Mucosa of rectum (tissue), 2 donors: Measurements from ENCODE around the gene MLXIP.

Experiments used
- H3K27ac ChIP-seq, 2 donors: one replicate each; pipeline ENCODE4 v1.7.0; 2013; ENCODE audit warnings: inconsistent platforms in 2 of 2, low read depth in 2 of 2, low read length in 2 of 2
- H3K27me3 ChIP-seq, 2 donors: one replicate each; pipeline ENCODE4 v1.7.0; 2013; ENCODE audit warnings: low read length in 2 of 2; ENCODE audit not compliant: control insufficient read depth in 2 of 2, insufficient read depth in 2 of 2
- H3K36me3 ChIP-seq, 2 donors: one replicate each; pipeline ENCODE4 v1.7.0; 2013; ENCODE audit warnings: low read length in 2 of 2; ENCODE audit not compliant: control insufficient read depth in 2 of 2, insufficient read depth in 2 of 2
- H3K4me1 ChIP-seq, 2 donors: one replicate each; pipeline ENCODE4 v1.7.0; 2013; ENCODE audit warnings: low read length in 2 of 2, mild to moderate bottlenecking in 1 of 2; ENCODE audit not compliant: control insufficient read depth in 2 of 2, insufficient read depth in 2 of 2
- H3K4me3 ChIP-seq, 2 donors: one replicate each; pipeline ENCODE4 v1.7.0; 2013; ENCODE audit warnings: low read length in 2 of 2
- H3K9ac ChIP-seq, 2 donors: one replicate each; pipeline ENCODE4 v1.7.0; 2013; ENCODE audit warnings: low read length in 2 of 2, low read depth in 1 of 2, mild to moderate bottlenecking in 1 of 2
- H3K9me3 ChIP-seq, 2 donors: one replicate each; pipeline ENCODE4 v1.7.0; 2013; ENCODE audit warnings: low read length in 2 of 2; ENCODE audit not compliant: control insufficient read depth in 2 of 2
- donor health status: healthy.
- donor health status: Normal muscosa, but diverticular disease.

The MLXIP gene

DNA sequence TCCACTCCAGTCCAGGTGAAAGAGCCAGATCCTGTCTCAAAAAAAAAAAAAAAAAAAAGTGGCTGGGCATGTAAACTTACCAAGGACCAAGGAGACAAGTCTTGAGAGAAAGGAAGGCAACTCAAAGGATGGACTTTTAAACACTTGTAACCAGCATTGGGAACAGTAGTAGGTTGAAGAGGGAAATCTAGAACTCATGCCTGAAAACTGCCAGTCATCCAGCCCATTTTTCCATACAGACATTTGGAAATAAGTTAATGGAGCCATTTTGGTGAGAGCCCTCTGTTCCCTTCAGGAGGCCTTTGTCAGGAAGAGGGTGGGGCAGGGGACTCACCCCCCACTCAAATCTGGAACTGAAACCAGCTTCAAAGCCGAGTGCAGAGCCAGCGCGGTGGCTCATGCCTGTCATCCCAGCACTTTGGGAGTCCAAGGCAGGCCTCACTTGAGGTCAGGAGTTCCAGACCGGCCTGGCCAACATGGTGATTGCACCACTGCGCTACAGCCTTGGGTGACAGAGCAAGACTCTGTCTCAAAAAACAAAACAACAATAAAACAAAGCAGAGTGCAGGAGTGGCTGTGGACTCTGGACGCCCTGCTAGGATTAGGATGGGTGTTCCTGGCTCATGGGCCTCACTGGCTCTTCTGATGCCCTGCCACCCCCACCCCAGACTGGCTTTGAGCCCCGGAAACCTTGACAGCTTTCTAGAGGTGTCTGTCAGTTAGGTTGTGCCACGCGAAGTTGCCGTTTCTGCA, 1.6 kb upstream of the MLXIP start:
- H3K27ac ChIP-seq, result peak overlapping the region; percentile 88 to 90
- H3K27me3 ChIP-seq, result no peaks in the 10 kb centered on the region
- no peaks in the 10 kb centered on the region for H3K36me3 ChIP-seq
- H3K4me1 ChIP-seq, result peaks cover 36% of the 10 kb centered on the region in 2 donors
- peak overlapping the region; percentile 9 to 76 for H3K9ac ChIP-seq
- no peaks in the 10 kb centered on the region for H3K9me3 ChIP-seq
- peak overlapping the region; percentile 14 to 26 for H3K4me3 ChIP-seq

GRCh38 chr12:122079033-122079531, 526 bp downstream of the MLXIP start:
- H3K9ac ChIP-seq, result peak overlapping the region; percentile 85 to 98
- peaks cover 0 to 6% of the 10 kb centered on the region in 2 donors for H3K36me3 ChIP-seq
- no peaks in the 10 kb centered on the region for H3K27me3 ChIP-seq
- peak overlapping the region; percentile 88 to 90 for H3K27ac ChIP-seq
- peaks cover 46 to 51% of the 10 kb centered on the region in 2 donors for H3K4me1 ChIP-seq
- H3K9me3 ChIP-seq, result no peaks in the 10 kb centered on the region
- H3K4me3 ChIP-seq, result peak overlapping the region; percentile 97 to 98

DNA sequence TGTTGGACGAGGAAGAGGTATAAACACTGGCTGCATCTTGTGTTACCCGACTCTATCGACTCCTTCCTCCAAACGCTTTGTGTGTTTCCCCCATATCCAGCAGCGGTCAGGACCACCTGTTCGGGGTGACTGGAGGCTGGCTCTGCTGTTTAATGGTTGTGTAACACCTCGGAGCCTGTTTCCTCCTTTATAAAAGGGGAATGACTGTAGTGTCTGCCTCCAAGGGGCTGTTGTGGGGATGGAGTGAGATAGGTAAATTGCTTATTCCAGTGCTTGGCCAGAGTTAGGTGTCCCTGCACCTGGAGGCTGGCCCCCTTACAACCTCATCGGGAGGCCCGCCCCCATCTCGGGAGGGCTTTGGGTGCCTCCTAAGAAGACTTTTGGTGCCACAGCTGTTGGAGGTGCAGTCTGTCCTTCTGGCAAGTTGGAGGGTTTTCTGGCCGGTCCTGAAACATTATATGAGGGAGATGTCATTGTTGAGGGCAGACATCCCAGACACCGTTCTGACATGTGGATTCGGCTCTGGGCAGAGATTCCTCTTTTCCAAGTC, 1.1 kb downstream of the MLXIP start:
- Histone ChIP-seq H3K9me3 (no peaks in the 10 kb centered on the region), H3K4me1 (peaks cover 47 to 56% of the 10 kb centered on the region in 2 donors), H3K27me3 (no peaks in the 10 kb centered on the region), H3K4me3 (peak overlapping the region; percentile 97 to 98), H3K36me3 (peaks cover 0 to 10% of the 10 kb centered on the region in 2 donors), H3K9ac (peak overlapping the region; percentile 85 to 98), H3K27ac (peak overlapping the region; percentile 88 to 90)

DNA sequence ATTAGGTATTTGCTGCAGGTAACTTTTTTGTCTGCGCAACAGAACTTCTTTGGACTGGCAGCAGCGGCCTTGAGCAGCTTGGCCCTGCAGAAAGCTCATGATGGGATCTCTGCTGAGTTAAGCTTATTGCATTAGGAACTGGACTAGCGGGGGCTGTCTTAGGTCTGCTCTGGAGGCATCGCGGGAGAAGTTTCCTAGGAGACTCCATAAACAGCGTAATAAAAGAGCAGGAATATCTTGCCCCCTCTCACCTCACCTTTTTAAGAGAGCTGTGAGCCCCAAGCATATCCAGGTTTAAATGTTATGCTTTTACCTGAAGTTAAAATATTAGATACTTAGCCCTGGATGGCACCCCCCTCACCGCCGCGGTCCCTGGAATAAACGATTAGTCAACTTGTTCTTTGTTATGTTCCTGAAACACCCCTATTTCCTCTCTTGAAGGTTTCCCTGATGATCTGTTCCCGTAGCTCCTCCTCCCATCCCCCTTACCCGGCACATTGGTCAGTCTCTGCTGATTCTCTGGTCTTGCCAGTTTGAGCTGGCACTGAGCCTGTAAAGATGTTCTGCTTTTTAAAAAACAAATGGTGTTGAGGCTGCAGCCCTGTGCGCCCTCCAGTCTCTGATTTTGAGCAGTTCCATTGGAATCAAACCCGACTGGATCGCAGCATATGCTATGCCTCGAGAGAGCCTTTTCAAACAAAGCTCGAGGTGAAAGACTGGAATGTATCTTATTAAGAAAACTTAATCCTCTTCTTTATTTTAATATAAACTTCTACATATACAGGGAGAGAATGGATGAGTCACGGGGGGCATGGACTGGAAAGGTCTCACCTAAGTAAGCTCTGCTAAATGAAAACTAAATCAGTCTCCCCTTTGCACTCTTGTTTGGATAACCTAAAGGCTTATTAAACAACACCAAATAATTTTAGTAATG, 1.9 kb downstream of the MLXIP start:
- H3K27ac ChIP-seq, result peak overlapping the region; percentile 88 to 90
- no peaks in the 10 kb centered on the region for H3K9me3 ChIP-seq
- peak overlapping the region; percentile 97 to 98 for H3K4me3 ChIP-seq
- H3K27me3 ChIP-seq, result no peaks in the 10 kb centered on the region
- peaks cover 47 to 61% of the 10 kb centered on the region in 2 donors for H3K4me1 ChIP-seq
- peak overlapping the region; percentile 85 to 98 for H3K9ac ChIP-seq
- H3K36me3 ChIP-seq, result peaks cover 5 to 16% of the 10 kb centered on the region in 2 donors

DNA sequence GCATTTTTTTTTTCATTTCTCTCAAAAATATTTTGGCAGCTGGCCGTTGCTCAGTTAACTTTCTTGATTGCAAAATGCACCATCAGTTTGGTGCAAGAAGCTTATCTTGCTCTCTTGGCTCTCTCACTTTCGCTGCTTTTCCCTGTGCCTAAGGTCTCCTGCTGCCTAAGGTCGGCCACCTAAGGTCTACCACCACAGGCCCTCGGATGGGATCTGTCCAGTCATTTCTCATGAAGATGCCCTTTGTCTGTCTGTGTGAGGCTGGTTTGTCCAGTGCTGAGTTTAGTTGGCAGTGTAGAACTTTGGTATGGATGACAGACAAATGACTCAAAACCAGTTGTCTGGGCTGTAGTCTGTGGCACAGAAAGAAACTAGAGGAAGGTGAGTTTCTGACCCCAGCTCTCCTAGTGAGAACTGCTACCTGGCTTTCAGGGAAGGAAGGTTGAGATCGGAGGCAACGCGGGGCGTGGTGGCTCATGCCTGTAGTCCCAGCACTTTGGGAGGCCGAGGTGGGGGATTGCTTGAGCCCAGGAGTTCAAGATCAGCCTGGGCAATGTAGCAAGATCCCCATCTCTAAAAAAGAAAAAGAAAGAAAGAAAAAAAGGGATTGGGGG, 2.6 kb downstream of the MLXIP start:
- H3K9me3 ChIP-seq, result no peaks in the 10 kb centered on the region
- peak overlapping the region; percentile 88 to 90 for H3K27ac ChIP-seq
- no peaks in the 10 kb centered on the region for H3K27me3 ChIP-seq
- peak overlapping the region; percentile 85 to 98 for H3K9ac ChIP-seq
- H3K4me3 ChIP-seq, result peak overlapping the region; percentile 97 to 98
- H3K36me3 ChIP-seq, result peaks cover 9 to 16% of the 10 kb centered on the region in 2 donors
- H3K4me1 ChIP-seq, result peaks cover 55 to 68% of the 10 kb centered on the region in 2 donors

DNA sequence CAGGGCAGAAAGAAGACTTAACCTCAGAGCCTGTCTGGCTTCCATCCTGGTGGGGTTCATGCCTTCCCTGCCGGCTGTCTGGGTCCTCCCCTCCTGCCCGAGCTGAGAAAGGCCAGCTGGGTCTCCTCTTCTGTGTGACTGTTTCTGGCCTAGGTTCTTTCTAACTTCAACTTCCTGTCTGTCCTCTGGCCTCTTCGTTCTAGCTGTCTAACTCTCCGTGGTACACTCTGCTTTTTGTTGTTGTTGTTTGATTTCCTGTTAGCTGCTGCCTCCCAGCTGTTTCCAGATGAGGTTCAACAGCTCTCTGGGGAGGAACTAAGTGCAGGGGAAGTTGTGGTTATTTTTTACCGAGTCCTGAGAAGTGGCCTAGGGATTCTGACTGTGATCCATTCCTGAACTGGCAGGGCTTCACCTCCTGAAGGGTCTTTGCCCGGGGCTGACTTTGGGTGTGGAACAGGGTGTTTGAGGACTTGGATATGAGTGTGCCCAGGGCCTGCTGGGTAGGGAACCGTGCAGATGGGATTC, 3.2 kb downstream of the MLXIP start:
- Histone ChIP-seq H3K9ac (peak overlapping the region; percentile 85 to 98), H3K9me3 (no peaks in the 10 kb centered on the region), H3K4me3 (peak overlapping the region; percentile 97 to 98), H3K36me3 (peaks cover 9 to 16% of the 10 kb centered on the region in 2 donors), H3K27ac (peak overlapping the region; percentile 88 to 90), H3K27me3 (no peaks in the 10 kb centered on the region), H3K4me1 (peaks cover 58 to 72% of the 10 kb centered on the region in 2 donors)

- peak overlapping the region; percentile 15 to 97 for H3K4me3 ChIP-seq
- peaks cover 59 to 72% of the 10 kb centered on the region in 2 donors for H3K4me1 ChIP-seq
- H3K27me3 ChIP-seq, result no peaks in the 10 kb centered on the region
- H3K9me3 ChIP-seq, result no peaks in the 10 kb centered on the region
- H3K36me3 ChIP-seq, result peaks cover 9 to 16% of the 10 kb centered on the region in 2 donors
- peak overlapping the region; percentile 34 to 85 for H3K9ac ChIP-seq
- H3K27ac ChIP-seq, result peak overlapping the region; percentile 88 to 90
Measured at GRCh38 chr12:122082621-122083356, 4.2 kb downstream of the MLXIP start.

DNA sequence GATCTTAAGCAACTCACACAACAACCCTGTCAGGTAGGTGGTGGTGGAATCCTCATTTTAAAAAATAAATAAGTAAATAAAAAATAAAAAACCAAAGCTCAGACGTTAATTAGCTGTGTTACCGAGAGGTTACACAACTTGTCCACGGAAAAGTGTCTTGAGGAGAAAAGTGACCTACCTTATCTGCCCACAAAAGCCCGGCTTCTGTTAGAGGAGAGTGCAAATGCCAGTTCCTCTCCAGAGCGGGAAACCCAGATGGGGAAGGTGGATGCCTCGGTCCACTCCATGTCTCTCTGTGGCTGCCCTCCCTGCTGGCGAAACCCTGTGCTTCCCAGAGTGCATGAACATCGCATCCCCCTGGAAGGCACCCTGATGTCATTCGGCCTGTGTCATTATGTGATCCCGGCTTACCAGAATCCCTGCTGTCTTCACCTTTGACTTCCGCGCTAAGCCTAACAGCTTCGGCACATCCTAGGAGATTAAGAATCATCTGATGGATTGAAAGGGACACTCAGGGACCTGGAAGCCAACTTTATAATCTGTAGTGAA, 6.4 kb downstream of the MLXIP start:
- Histone ChIP-seq H3K4me3 (no peak overlapping the region), H3K27me3 (no peaks in the 10 kb centered on the region), H3K4me1 (peaks cover 75 to 88% of the 10 kb centered on the region in 2 donors), H3K9me3 (no peaks in the 10 kb centered on the region), H3K9ac (no peak overlapping the region), H3K36me3 (peaks cover 15 to 16% of the 10 kb centered on the region in 2 donors), H3K27ac (no peak overlapping the region)
